HG03354 (cell line): ENCODE measurements around the gene UBE2N.
"Not testable (repeated sequence)": the region's sequence is repeated elsewhere in the genome, so short reads cannot be mapped to it uniquely, and the experiment has no call there.

Experiments used
- ATAC-seq: cut with Tn5 transposase; IDR thresholded peaks from one replicate; pipeline ENCODE4 v1.9.1; 2021; ENCODE audit warnings: mild to moderate bottlenecking; ENCODE audit not compliant: unreplicated experiment, poor library complexity, severe bottlenecking

UBE2N gene

DNA sequence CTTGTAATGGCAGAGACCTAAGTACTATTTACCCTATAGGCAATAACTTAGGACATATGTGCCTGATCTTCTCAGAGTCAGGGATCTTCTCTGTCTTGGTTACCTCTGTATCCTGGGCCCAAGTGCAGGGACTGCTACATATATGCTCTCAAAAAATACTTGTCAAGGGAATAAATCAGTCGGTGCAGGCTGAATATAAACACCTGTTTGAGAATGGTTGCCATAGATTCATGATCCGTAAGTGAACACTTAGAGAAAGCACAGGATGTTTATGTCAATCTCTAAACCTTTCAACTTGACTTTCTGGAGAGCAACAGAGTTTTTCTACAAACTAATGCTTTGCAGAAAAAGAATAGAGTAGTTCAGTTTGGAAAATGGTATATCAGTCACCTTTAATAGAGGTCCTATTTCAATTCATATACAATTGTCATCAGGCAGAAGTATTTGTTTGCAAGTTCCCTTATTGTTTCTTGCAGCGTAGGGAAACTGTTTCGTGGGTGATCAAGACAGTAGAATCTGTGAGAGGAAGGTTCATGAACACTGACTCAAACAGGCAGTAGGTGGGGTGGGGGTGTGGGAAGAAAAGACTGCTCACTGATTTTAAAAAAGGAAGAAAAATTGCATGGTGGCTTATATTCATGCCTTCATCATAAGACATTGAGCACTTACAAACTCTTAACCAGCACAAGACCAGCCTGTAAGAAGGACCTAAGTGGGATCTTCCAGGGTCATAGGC is 6.0 kb upstream of the UBE2N start:
- no peak for ATAC-seq

DNA sequence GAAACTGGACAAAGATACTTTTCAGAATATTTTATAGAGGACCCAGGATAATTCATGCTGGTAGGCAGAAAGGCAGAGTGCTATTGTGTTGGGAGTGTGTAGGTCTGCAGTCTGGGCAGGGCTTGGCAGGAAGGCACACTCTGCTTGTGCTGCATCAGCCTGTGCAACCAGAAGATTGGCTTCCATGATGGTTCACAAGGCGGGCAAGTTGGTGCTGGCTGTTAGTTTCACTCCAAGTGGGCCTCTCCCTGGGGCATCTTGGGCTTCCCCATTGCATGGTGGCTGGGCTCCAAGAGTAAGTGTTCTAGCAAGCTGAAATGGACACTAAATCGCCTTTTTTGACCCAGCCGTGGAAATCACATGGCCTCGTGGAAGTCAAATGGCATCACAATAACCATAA is 1.8 kb upstream of the UBE2N start:
- ATAC-seq = no peak

DNA sequence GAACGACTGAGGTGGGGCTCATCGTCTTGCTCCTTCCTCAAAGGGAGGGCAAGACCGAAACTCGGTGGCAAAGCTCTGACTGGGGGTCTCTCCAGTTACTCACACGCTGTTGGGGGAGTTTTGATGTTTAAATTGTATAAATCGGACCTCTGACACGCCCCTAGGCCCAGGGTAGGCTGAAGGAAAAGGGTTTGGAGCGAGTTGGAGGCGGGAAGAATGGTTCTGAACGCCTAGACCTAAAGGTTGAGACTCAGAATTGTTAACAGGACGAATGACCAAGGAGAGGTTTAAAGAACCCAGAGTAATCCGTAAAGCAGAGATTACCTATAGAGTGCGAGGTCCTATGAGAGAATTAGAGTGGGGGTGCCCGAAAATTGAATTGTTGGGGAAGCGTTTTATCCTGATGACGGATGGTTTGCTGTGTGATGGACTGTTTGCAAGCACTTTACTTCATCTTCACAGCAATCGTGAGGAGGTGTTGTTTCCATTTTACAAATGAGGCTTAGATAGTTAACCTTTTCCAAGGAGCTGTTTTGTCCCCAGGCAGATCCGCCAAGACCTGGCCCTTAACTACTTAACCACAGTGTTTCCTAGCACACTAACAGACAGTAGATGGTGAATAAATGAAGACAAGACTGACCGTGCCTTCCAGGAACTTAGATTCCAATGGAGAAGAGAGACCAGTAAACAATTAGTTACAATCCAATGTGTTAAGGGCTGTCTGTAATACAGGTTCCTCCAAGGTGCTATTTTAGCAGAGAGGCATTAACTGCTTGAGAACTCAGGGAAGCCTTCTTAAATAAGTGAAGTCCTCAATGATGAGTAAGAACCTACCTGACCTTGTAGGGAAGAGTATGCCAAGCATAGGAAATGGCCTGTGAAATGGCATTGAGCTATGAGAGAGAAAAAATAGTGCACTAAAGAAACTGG is 929 bp upstream of the UBE2N start:
- ATAC-seq = no peak

DNA sequence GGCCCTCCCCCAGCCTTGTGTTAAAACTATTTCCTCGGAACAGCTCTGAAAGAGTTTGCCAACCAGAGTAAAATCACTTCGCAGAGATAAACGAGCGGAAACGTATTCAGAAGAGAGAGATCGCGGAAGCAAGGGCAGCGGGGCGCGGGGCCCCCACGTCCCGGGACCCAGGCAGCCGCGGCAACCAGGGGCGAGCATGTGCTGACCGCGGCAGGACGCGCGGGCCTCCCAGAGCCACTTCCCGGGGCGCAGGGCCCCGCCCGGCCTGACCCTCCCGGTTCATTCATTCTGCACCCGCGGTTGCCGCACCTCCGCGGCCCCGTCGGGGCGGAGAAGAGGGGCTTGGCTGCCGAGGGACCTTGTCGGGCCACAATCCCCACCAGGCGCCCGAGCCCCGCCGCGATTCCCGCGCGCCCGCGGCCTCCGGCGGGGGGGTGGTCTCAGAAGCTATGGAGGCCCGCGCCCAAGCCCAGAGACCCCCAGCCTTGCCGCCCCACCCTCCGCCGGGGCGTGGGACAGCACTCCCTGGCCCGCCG is 598 bp downstream of the UBE2N start:
- peak; percentile 9 for ATAC-seq

DNA sequence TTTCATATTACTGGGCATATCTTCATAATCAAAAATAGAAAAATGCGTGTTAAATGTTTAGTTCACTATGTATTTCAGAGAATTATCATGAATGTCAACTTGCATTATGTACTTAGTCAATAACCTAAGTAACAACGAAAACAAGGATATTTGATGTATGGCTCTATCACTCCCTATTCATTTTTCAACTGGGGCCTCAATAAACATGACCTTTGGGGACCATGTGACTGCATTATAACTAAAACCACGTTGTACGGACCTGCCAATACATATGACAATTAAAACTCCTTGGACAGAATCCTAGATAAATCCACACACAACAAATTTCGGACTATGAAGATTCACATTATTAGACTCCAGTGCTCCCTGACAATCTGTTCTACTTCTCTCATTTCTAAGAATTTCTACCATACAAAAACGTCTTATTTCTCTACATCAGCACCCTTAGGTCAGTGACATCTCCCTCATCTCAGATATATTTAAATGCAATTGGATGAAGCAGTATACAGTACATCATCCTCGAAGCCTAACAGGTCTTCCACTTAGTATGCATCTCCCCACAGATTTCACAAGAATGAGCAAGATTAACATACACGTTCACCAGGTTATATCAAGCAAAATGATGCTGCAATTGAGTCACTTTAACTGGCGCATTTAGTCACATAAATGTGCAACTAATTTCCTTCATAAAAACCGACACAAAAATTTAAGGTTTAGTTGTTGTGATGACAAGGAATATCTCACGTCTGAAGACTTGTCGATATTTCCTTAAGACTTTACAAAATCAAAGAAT is 1.5 kb downstream of the UBE2N start:
- ATAC-seq = no peak

DNA sequence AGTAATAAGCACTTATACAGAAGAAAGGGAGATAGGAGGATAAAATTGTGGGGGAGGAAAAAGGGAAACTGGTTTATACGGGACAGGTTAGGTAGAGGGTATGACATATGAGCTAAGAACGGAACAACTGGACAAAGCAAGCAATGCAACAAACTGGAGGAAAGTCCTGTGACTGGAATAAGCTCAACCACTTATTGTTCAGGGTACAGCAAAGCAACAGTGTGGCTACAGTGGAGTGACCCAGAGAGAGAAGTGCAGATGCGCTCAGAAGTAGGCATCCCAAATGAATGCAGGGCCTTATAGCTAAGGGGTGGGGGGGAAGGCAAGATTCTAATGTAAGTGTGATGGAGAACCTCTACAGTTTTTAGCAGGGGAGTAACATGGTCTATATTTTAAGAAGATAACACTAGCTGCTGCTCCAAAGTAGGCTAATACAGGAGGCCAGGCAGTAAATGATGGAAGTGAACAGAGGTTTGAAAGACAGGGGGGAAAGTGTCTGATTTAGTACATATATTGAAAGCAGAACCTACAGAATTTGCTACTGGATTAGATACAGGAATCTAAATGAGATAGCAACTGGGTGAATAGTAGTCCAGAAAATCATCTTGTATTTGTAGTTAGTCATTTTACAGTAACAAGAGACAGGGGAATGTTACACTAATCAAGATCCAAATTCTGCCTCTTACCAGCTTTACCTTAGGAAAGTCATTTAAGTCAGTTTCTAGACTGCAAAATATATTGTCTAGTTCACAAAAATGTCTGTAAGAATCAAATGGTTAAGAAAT is 3.3 kb downstream of the UBE2N start:
- no peak for ATAC-seq

DNA sequence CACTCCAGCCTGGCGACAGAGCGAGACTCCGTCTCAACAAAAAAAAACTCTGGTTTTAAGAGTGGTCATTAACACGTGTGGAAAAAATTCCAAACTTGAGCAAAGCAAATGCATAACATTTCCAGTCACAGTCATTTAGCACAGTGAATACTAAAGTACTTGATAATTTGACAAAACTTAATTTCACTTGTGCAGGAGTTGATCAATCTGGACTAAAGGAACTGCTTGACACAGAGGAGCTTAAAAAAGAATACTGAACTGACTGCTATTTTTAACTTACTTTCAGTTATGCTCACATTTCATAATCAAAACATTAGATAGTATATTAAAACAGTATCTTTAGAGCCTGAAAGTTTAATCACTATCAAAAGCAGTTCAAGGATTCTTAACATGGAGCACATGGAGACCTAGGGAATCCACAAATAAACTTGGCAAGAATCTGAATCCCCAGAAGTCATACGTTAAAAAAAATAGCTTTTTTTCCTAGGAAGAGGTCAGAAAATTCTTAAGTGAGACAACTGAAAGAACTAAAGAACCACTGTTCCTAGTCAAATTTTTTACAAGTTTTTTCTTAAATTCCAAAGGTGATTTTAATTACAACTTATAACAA is 7.4 kb downstream of the UBE2N start:
- no peak for ATAC-seq

DNA sequence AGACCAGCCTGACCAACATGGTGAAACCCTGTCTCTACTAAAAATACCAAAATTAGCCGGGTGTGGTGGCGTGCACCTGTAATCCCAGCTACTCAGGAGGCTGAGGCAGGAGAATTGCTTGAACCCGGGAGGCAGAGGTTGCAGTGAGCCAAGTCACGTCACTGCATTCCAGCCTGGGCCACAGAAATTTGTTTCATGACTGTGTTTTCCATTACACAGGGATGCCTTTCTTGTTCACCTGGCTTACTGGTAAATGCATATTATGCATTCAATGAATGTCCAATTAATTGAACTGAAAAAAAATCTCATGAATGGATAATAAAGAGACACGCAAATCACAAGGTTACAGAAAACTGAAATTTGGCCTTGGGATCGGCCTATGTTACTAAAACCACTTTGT is 9.7 kb downstream of the UBE2N start:
- ATAC-seq = not testable (repeated sequence)

DNA sequence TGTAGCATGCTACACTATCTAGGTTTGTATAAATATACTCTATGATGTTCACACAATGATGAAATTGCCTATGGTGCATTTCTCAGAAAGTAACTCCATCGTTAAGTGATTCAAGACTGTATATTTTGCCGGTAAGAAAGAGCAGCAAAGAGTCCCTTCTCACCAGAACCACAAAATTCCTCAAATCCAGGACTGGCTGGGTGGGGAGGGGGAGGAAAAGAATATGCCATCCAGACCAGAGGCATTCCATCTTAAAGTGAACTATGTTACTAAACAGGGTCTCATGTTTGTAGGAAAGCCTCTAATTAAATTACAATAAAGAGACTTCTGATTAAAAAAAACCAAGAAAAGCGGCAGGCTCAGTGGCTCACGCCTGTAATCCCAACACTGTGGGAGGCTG is 11.5 kb downstream of the UBE2N start:
- ATAC-seq = no peak

DNA sequence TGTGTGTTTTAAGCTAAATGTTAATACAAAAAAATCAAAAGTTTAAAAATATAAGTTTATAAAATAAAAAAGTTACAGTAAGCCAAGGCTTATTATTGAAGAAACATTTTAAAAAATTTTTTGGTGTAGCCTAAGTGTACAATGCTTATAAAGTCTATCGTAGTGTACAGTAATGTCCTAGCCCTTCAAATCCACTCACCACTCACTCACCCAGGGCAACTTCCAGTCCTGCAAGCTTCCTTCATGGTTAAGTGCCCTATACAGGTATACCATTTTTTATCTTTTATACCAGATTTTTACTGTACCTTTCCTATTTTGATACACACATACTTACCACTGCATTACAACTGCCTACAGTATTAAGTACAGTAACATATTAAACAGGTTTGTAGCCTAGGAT is 11.9 kb downstream of the UBE2N start:
- no peak for ATAC-seq

DNA sequence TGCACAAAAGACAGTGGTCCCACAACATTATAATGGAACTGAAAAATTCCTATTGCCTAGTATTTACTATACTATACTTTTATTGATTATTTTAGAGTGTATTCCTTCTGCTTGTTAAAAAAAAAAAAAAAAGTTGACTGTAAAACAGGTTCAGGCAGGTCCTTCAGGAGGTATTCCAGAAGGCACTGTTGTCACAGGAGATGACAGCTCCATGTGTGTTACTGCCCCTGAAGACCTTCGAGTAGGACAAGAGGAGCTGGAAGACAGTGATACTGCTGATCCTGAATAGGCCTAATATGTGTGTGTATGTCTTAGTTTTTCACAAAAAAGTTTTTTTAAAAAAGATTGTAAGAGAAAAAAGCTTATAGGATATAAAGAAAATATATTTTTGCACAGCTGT is 12.3 kb downstream of the UBE2N start:
- no peak for ATAC-seq

DNA sequence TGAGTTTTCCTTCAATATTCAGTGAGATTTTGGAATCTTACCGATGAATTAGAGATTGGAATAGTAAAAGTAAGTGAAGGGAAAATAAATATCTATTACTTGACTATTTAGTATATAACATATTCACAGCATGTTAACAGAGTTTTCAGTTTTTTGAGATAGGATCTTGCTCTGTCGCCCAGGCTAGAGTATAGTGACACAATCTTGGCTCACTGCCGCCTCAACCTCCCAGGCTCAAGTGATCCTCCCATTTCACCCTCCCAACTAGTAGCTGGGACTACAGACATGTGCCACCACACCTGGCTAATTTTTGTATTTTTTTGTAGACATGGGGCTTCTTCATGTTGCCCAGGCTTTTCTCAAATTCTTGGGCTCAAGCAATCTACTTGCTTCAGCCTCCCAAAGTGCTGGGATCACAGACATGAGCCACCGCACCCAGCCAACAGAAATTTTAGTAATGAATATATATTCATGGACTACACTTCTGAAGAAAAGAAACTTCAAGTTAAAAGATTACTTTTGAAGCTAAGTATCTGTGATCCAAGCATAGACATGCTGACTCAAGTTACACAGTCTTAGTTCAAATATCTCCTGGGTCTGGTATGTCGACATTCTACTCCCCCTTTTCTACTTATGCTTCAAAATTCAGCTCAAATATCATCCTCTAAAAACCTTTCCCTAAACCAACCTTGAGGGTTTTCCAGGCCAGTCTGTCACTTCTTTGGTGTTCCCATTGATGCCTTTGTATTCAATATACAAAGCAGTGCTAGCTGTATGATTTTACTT is 13.8 kb downstream of the UBE2N start:
- ATAC-seq = no peak

DNA sequence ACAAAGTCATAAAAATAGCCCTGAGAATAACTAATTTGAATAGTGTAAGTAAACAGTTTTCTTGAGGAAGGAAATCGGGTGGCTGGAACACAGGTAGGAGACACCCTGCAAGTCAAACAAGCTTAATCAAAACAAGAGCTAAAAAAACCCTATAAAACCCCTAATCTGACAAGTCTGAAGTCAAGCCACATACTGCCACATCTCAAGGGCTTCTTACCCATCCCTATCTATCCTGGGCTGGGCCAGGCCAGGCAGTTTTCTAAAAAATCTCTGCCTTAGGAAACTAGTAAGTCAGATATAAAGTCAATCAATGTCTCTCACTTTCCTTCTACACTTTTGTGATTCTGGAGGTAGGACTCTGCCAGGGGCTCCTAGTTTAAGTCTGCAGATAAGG is 15.3 kb downstream of the UBE2N start:
- peak; percentile 29 for ATAC-seq

DNA sequence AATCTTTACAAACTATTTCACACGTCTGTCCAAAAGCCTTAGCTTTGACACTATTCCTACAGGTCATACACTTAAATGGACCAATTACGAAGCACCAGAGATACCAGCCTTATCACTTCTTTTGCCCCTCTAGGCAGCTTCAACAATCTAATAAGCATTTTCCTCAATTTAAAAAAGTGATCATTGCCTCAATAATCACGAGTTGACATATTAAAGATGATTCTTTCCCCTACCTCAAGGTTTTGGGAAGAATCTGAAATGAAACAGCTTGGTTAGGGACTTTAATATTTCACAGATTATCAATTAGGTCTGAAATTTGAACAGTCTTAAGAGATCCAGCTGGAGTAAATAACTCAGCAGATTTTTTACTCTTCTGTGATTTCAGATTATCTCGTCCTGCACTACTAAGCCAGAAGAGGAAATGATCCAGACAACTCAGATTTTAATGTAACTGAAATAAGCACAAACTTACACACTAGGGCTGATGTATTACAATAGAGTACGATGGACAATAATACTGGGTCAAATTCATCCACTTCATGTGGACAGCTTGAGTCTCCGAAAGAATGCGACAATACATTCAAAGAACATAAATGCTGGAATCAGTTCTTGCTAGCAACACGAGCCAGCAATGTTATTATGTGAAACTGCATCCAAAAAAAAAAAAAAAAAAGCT is 15.9 kb downstream of the UBE2N start:
- ATAC-seq = peak; percentile 48

DNA sequence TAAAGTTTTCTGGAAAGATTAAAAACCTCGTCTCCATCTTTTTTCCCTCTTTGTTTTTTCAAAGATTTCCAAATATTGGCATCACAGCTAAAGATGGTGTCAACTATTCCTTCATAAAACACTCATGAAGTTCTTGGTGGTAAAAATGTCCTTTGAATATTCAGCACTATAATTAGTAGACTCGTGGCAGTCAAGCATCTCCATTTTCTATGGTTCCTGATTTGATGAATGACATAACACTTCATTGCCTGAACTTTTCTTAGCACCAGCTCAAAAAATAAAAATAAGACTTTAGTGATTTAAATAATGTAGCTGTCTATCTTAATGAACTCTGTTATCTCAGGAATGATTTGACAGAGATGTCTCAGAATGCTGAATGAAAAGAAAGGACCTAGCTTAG is 19.7 kb downstream of the UBE2N start:
- ATAC-seq = no peak

DNA sequence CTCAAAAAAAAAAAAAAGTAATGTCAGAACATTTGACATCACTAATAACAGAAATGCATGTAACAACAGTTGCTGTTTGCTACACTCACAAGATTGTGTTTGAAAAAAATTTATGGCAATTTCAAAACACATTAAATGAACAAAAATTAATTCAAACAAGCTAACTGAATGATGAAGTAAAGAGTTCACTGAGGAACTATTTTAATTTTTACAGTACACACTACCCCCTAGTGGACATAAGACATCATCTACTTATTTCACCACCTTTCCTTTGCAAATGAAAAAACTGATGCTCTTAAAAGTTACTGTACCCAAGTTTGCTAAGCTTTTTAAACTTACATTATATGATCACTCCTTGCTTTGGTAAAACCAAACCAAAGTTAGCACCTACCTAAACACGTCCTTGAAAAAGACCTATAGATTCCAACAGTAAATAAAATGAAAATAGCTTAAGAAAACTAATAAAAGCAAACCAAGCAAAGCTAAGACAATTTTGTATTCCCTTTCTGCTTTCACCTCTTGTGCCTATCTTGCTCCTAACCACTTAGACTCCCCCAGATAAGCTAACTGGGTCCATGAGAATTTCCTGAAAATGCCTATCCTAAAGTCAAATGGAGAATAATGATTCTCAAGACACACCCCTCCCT is 22.2 kb downstream of the UBE2N start:
- ATAC-seq = peak; percentile 47

DNA sequence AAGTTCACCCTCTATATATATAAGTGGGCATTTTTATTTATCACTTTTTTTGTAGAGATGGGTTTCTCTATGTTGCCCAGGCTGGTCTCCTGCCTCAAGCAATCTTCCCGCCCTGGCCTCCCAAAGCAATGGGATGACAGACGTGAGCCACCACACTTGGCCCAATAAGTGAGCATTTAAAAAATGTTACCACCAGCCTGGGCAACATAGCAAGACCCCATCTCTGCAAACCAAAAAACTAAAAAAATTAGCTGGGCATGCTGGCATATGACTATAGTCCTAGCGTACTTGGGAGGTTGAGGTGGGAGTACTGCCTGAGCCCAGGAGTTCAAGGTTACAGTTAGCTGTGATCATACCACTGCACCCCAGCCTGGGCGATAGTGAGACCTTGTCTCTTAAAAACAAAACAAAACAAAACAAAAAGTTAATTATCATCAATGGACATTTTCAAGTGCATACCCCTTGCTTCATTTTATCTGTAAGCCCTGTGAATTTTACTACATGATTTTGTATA is 23.7 kb downstream of the UBE2N start:
- no peak for ATAC-seq
